ENCODE results near the gene PDLIM7.

DNA sequence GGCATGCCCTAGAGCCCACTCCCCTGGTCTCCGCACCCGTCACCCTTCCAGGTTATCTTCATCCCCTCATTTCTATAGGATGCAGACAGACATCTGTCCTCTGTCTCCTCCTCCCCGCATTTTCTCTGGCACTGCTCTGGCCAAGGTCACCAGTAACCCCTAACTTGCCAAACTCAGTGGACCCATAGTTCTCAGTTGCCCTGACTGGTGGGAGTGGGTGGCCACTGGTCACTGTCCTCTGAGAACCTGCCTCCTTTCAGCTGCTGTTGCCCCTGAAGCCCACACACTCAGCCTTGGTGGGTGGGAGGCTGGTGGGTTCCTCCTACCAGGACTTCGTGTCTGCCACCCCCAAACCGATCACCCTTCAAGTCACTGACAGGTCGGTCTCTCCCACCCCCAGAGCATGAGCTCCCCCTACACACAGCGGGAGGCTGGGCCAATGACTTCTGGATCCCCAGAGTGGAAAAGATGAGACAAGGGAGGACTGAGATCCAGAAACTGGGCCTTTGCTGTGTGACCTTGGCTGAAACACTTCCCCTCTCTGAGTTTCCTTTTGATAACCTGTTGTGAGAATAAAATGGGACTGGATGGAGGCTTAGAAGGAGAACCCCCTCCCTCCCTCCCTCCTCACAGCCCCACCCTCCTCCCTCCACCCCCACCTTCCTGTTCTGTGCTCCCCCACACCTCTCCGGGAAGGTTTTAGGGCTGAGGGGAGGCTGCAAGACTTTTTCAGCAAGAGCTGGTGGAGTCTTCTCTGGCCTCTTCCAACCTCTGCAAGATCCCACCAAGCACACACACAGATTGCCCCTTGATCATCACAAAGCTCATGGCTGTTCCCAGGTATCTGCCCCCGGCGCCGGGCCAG lies 21.6 kb downstream of the PDLIM7 start:
- TF ChIP-seq, protein P1, sequence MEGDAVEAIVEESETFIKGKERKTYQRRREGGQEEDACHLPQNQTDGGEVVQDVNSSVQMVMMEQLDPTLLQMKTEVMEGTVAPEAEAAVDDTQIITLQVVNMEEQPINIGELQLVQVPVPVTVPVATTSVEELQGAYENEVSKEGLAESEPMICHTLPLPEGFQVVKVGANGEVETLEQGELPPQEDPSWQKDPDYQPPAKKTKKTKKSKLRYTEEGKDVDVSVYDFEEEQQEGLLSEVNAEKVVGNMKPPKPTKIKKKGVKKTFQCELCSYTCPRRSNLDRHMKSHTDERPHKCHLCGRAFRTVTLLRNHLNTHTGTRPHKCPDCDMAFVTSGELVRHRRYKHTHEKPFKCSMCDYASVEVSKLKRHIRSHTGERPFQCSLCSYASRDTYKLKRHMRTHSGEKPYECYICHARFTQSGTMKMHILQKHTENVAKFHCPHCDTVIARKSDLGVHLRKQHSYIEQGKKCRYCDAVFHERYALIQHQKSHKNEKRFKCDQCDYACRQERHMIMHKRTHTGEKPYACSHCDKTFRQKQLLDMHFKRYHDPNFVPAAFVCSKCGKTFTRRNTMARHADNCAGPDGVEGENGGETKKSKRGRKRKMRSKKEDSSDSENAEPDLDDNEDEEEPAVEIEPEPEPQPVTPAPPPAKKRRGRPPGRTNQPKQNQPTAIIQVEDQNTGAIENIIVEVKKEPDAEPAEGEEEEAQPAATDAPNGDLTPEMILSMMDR (conservative IDR thresholded peaks at IDR 0.05; ENCODE audit: low read length) = no peak
- TF ChIP-seq EZH2phosphoT487 (IDR thresholded peaks at IDR 0.05; ENCODE audit: borderline replicate concordance, low read depth, low read length) = no peak

All from OCI-LY7 (cell line).